Gastrocnemius medialis (tissue), 4 donors: ENCODE data around the gene HCAR3. TPM values are rescaled to one million over a fixed set of nuclear protein-coding genes. Genes with fewer than 3 reads are reported as not detected.
"Not testable (repeated sequence)": the region's sequence is repeated elsewhere in the genome, so short reads cannot be mapped to it uniquely, and the experiment has no call there.

Experiments
- ATAC-seq, 2 donors: fragments of 150-250 bp; one replicate each; pipeline ENCODE4 v1.9.1; 2016
- DNase-seq, 2 donors: peaks; one replicate each; pipeline ENCODE4 v3.0.0-alpha.2; 2019
- H3K27ac ChIP-seq, 4 donors: fragments of 200-600 bp; sonication (generic); 1 replicate in 1 of 4; 2 replicates in 3 of 4; pipeline ENCODE4 v1.5.1; 2016 to 2018; ENCODE audit warnings: mild to moderate bottlenecking in 2 of 4, moderate library complexity in 1 of 4
- H3K27me3 ChIP-seq, 3 donors: fragments of 200-600 bp; sonication (generic) in 2 of 3; 1 replicate in 1 of 3; 2 replicates in 2 of 3; pipeline versions ENCODE4 v1.5.1 to v1.6.0; 2016 to 2019; ENCODE audit warnings: mild to moderate bottlenecking in 1 of 3, moderate library complexity in 1 of 3
- H3K36me3 ChIP-seq, 2 donors: fragments of 200-600 bp; sonication (generic) in 1 of 2; one replicate each; pipeline ENCODE4 v1.5.1; 2017 to 2018
- H3K4me1 ChIP-seq, 2 donors: fragments of 200-600 bp; sonication (generic) in 1 of 2; one replicate each; pipeline ENCODE4 v1.5.1; 2016 to 2017; ENCODE audit warnings: mild to moderate bottlenecking in 2 of 2
- H3K4me3 ChIP-seq, 4 donors: fragments of 200-600 bp; sonication (generic) in 3 of 4; 1 replicate in 1 of 4; 2 replicates in 3 of 4; pipeline ENCODE4 v1.5.1; 2016 to 2019; ENCODE audit warnings: mild to moderate bottlenecking in 2 of 4
- H3K9me3 ChIP-seq, 3 donors: fragments of 200-600 bp; sonication (generic) in 2 of 3; 1 replicate in 1 of 3; 2 replicates in 2 of 3; pipeline ENCODE4 v1.5.1; 2016 to 2019
- POLR2A ChIP-seq, 2 donors: fragments of 450-650 bp; IDR thresholded peaks; one replicate each; pipeline ENCODE4 v1.6.1; 2017; ENCODE audit warnings: antibody characterized with exemption in 2 of 2, mild to moderate bottlenecking in 2 of 2, moderate library complexity in 2 of 2
- in situ Hi-C, 4 donors: fragments of 200-750 bp; cut with MboI; loops; one replicate each; pipeline versions ENCODE4 v1.15.0 to v1.8.0; 2017; ENCODE audit warnings: low sequenced_read_pairs in 4 of 4
- intact Hi-C: fragments of 100-400 bp; cut with DNase I; formaldehyde crosslinking; loops from one replicate; pipeline ENCODE4 v1.15.1; 2023; ENCODE audit warnings: low total_unique reads
- total RNA-seq, 4 donors: library from RNA; depleted of rRNA; stranded (reverse); fragments of >200 nt; gene quantifications; one replicate each; pipeline versions ENCODE4 v1.1.0 to v1.2.3, GENCODE V29; 2016
- TF ChIP-seq, protein P1 (sequence below), 5 experiments: fragments of 450-650 bp in 3 of 5; fragments of 200-600 bp in 2 of 5; sonication (generic) in 2 of 5; IDR thresholded peaks in 4 of 5; conservative IDR thresholded peaks in 1 of 5; 1 replicate in 4 of 5; 2 replicates in 1 of 5; pipeline ENCODE4 v1.5.1; 2016 to 2019; ENCODE audit warnings: antibody characterized with exemption in 5 of 5, mild to moderate bottlenecking in 3 of 5, moderate library complexity in 3 of 5

The HCAR3 gene
- total RNA-seq = not detected

DNA sequence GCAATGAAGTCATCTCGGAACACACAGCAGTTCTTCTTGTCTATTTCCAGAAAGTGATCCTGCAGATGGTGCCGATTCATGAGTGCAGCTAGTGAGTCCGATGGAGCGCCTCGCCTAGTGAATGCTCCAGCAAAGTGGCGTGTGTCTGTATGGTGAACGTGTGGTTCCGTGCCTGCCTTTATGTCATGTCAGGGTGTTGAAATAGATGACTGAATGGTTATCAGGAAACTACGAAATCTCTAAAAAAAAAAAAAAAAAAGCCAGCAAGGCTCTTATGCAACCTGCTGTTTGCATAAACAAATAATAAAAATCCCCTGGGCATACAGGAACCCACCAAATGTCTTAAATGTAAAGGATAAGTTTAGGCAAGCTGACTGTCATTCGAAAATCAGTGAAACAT, at the start of gene HCAR3:
TSS of gene HCAR3 (minus strand) at position 154 of the 400 bp plus-strand sequence. CDS start at position 80, 74 bp downstream.
- H3K27me3 ChIP-seq, DNase-seq, intact Hi-C loops, H3K27ac ChIP-seq, H3K9me3 ChIP-seq, H3K36me3 ChIP-seq, ATAC-seq, H3K4me3 ChIP-seq, in situ Hi-C loops, H3K4me1 ChIP-seq: not testable (repeated sequence)

DNA sequence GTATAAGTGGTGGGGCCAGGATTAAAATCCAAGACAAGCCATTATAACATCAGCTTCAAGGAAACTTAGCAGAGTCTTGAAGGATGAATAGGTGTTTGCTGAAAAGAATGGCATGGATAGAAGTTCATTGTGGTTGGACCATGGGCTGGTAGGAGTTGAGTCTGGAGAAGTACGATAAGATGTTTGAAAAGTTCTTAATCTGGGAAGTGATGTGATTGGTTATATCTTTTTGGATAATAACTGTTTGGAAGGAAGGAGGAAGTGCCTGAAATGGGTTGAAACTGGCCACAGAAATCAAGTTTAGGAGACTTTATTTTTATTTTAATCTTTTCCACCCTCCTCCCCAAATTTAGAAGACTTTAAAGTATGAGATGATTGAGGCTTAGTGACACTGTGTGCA, 41.0 kb upstream of the HCAR3 start:
- TF ChIP-seq, protein P1, sequence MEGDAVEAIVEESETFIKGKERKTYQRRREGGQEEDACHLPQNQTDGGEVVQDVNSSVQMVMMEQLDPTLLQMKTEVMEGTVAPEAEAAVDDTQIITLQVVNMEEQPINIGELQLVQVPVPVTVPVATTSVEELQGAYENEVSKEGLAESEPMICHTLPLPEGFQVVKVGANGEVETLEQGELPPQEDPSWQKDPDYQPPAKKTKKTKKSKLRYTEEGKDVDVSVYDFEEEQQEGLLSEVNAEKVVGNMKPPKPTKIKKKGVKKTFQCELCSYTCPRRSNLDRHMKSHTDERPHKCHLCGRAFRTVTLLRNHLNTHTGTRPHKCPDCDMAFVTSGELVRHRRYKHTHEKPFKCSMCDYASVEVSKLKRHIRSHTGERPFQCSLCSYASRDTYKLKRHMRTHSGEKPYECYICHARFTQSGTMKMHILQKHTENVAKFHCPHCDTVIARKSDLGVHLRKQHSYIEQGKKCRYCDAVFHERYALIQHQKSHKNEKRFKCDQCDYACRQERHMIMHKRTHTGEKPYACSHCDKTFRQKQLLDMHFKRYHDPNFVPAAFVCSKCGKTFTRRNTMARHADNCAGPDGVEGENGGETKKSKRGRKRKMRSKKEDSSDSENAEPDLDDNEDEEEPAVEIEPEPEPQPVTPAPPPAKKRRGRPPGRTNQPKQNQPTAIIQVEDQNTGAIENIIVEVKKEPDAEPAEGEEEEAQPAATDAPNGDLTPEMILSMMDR (IDR thresholded peaks at IDR 0.05 in 4 of 5, conservative IDR thresholded peaks at IDR 0.05 in 1 of 5) = no peak
- no peak for TF ChIP-seq POLR2A (IDR thresholded peaks at IDR 0.05)
- H3K27ac ChIP-seq = no peak overlapping the region
- intact Hi-C loops = loop anchor here (10.0 kb wide), 1 partner anchor 533 kb away; the partner anchor contains the start of gene DIABLO
- peaks cover 0 to 62% of the 10 kb centered on the region in 2 donors for H3K36me3 ChIP-seq
- no peaks in the 10 kb centered on the region for H3K9me3 ChIP-seq
- ATAC-seq (no peak), DNase-seq (no peak)
- no peaks in the 10 kb centered on the region for H3K27me3 ChIP-seq
- H3K4me3 ChIP-seq = no peak overlapping the region
- in situ Hi-C loops = loop anchor here in 1 of 4 donors (25.0 kb wide), 1 partner anchor 245 kb away; the partner anchor contains the start of gene ZCCHC8
- peaks cover 6 to 10% of the 10 kb centered on the region in 2 donors for H3K4me1 ChIP-seq

DNA sequence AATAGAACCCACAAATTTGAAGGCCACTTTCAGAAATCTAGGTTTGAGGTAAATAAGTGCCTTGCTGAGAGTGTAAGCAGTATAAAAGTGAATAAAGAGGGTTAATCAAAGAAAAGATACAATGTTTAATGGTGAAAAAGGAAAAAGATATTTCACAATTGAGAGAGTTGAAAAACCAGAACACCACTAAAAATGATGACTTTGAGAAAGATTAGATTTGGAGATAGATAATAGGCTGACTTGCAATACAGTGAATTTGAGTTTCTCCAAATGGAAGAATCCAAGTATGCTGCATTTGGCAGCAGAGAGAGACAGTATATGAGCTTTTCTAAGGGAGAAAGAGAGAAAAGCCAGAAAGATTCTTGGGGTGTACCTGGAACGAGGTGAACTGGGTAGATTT, 38.2 kb upstream of the HCAR3 start:
- TF ChIP-seq, protein P1 (IDR thresholded peaks at IDR 0.05 in 4 of 5, conservative IDR thresholded peaks at IDR 0.05 in 1 of 5) = no peak
- TF ChIP-seq POLR2A (IDR thresholded peaks at IDR 0.05) = no peak
- ATAC-seq (no peak), DNase-seq (no peak)
- intact Hi-C loops = loop anchor here (10.0 kb wide), 1 partner anchor 530 kb away; the partner anchor contains the start of gene DIABLO
- in situ Hi-C loops = loop anchor here in 1 of 4 donors (25.0 kb wide), 1 partner anchor 242 kb away; the partner anchor contains the start of gene ZCCHC8
- Histone ChIP-seq H3K9me3 (no peaks in the 10 kb centered on the region), H3K4me1 (peaks cover 6 to 16% of the 10 kb centered on the region in 2 donors), H3K4me3 (no peak overlapping the region), H3K27ac (no peak overlapping the region), H3K36me3 (peaks cover 0 to 45% of the 10 kb centered on the region in 2 donors), H3K27me3 (no peaks in the 10 kb centered on the region)

DNA sequence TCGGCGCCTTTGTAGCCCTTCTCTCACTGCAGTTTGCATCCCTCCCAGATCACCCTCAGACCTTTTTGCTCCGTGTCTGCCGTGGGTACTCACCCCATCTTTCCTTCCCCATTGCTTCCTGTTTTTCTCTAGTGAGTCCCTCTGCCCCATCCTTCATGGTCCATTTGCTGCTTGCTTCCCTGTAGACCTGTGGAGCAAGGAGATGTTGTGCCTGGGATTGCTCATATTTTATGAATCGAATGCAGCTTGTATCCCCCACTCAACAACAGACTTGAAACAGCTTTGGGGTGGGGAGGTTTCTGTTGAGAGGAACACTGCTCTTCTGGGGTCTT, 36.7 kb upstream of the HCAR3 start:
- ATAC-seq = no peak
- Histone ChIP-seq H3K9me3 (no peaks in the 10 kb centered on the region), H3K4me3 (peak overlapping the region; percentile 74 to 98 (median 92)), H3K27me3 (no peaks in the 10 kb centered on the region), H3K4me1 (peaks cover 6 to 16% of the 10 kb centered on the region in 2 donors), H3K36me3 (peaks cover 0 to 44% of the 10 kb centered on the region in 2 donors), H3K27ac (peak overlapping the region; percentile 83 to 93 (median 90))
- no peak for TF ChIP-seq POLR2A (IDR thresholded peaks at IDR 0.05)
- TF ChIP-seq, protein P1 (IDR thresholded peaks at IDR 0.05 in 4 of 5, conservative IDR thresholded peaks at IDR 0.05 in 1 of 5) = no peak
- intact Hi-C loops = loop anchor here (2.0 to 10.0 kb wide), 2 partner anchors 114 to 528 kb away; partner anchors contain the start of gene DIABLO
- DNase-seq = no peak
- in situ Hi-C loops = loop anchor here in 1 of 4 donors (25.0 kb wide), 1 partner anchor 241 kb away; the partner anchor contains the start of gene ZCCHC8

DNA sequence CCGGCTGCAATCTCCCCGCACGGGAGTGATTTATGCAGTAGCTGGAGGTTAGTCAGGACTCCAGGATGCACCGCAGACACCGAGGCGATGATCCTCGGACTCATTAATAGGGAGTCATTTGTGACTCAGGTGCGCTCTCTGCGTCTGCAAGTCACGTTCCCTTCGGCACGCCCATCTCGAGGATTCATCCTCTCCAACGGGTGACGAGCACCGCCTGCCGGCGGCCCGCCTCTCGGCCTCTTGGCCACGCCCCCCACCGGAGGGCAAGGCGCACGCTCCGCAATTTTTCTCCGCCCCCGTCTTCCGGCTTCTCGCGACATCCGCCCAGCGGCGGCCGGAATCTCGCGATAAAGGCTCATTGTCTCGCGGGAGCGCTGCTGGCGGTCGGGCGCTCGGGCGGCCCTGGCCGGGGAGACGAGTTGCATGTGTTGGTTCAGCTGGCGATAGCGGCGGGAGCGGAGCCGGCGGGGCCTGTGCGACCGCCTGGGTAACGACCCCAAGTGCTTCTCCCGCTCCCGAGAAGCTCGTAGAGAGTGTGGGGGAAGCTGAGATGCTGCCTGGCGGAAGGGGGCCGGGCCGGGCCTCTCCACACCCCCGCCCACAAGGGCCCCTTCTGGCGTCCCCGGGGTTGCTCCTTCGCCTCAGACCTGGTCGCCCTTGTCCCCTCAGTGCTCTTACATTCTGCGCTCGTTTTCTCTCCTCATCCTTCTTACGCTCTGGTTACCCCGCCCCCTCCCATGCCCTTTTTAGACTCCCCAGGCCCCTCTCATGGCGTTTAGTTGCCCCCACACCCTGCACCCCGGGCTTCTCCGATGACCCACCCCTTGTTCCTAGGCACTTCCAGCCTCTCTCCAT, 36.1 kb upstream of the HCAR3 start, which contains the start of gene DENR:
TSS of gene DENR (plus strand) at position 361 of the 855 bp plus-strand sequence. CDS start 878 bp downstream, outside the sequence.
- intact Hi-C loops (loop anchor here (1.0 to 10.0 kb wide), 4 partner anchors 114 to 528 kb away; partner anchors contain the start of genes DIABLO, KNTC1 and ZCCHC8), in situ Hi-C loops (loop anchor here in 1 of 4 donors (25.0 kb wide), 1 partner anchor 240 kb away; the partner anchor contains the start of gene ZCCHC8)
- Histone ChIP-seq H3K36me3 (peaks cover 0 to 38% of the 10 kb centered on the region in 2 donors), H3K27me3 (no peaks in the 10 kb centered on the region), H3K4me3 (peak within 1 kb of the TSS; percentile 74 to 98 (median 92)), H3K4me1 (peaks cover 6 to 16% of the 10 kb centered on the region in 2 donors), H3K9me3 (no peaks in the 10 kb centered on the region), H3K27ac (peak within 1 kb of the TSS; percentile 83 to 93 (median 90))
- TF ChIP-seq, protein P1 (IDR thresholded peaks at IDR 0.05 in 4 of 5, conservative IDR thresholded peaks at IDR 0.05 in 1 of 5) = peak; percentile 49 to 84 (median 79)
- TF ChIP-seq POLR2A (IDR thresholded peaks at IDR 0.05) = peak; percentile 73 to 82
- peak; percentile 97 to 99 for ATAC-seq
- DNase-seq = peak; percentile 96 to 97

DNA sequence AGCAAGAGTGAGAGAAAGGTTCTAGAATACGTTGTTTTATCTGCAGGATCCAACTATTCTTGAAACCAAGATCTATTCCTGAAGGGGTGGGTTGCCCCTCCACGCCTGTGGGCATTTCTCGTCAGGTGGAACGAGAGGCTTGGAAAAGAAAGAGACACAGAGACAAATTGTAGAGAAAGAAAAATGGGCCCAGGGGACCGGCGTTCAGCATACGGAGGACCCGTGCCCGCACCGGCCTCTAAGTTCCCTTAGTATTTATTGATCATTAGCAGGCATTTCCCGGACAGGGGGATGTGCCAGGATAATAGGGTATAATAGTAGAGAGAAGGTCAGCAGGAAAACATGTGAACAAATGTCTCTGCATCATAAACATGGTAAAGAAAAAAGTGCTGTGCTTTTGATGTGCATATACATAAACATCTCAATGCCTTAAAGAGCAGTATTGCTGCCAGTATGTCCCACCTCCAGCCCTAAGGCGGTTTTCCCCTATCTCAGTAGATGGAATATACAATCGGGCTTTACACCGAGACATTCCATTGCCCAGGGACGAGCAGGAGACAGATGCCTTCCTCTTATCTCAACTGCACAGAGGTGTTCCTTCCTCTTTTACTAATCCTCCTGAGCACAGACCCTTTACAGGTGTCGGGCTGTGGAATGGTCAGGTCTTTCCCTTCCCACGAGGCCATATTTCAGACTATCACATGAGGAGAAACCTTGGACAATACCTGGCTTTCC, 34.3 kb upstream of the HCAR3 start:
- H3K27me3 ChIP-seq, H3K27ac ChIP-seq, H3K4me3 ChIP-seq, H3K9me3 ChIP-seq, ATAC-seq, DNase-seq: not testable (repeated sequence)
- in situ Hi-C loops = loop anchor here in 1 of 4 donors (25.0 kb wide), 1 partner anchor 239 kb away; the partner anchor contains the start of gene ZCCHC8
- intact Hi-C loops = loop anchor here (10.0 kb wide), 1 partner anchor 526 kb away; the partner anchor contains the start of gene DIABLO
- H3K36me3 ChIP-seq = peaks cover 0 to 22% of the 10 kb centered on the region in 2 donors
- peaks cover 6 to 16% of the 10 kb centered on the region in 2 donors for H3K4me1 ChIP-seq
